Activated CD8-positive, alpha-beta memory T cell treated with anti-CD3 and anti-CD28 coated beads, Interleukin-2, amount 10 ng/mL, durations not matched to agents 7 days and 5 days (primary cell): Measurements from ENCODE around the gene ANKRD55. TPM values are rescaled to one million over a fixed set of nuclear protein-coding genes. Genes with fewer than 3 reads are reported as not detected.
"Not testable (repeated sequence)": the region's sequence is repeated elsewhere in the genome, so short reads cannot be mapped to it uniquely, and the experiment has no call there.

Experiments used
- ATAC-seq: fragments of 150-1000 bp; cut with Tn5 transposase; one replicate; pipeline ENCODE4 v1.10.0; 2021; ENCODE audit warnings: moderate library complexity
- CTCF ChIA-PET: fragments of 350-600 bp; sonication (Branson Sonifier 250); formaldehyde crosslinking; loops from one replicate; lab custom pipeline; 2021; ENCODE audit warnings: antibody characterized with exemption; lab: Charles Lee
- DNase-seq: peaks from one replicate; pipeline ENCODE4 v3.0.0-alpha.2; 2020
- H3K27ac Mint-ChIP-seq: one replicate; pipeline ENCODE4 v1.8.0; 2021; ENCODE audit warnings: mild to moderate bottlenecking, mixed read lengths
- H3K27me3 Mint-ChIP-seq: one replicate; pipeline ENCODE4 v1.8.0; 2021; ENCODE audit warnings: mixed read lengths
- H3K36me3 Mint-ChIP-seq: one replicate; pipeline ENCODE4 v1.8.0; 2021; ENCODE audit warnings: mild to moderate bottlenecking, mixed read lengths
- H3K4me1 Mint-ChIP-seq: one replicate; pipeline ENCODE4 v1.8.0; 2021; ENCODE audit warnings: mixed read lengths
- H3K4me3 Mint-ChIP-seq: one replicate; pipeline ENCODE4 v1.8.0; 2021; ENCODE audit warnings: mild to moderate bottlenecking, moderate library complexity, mixed read lengths
- H3K9me3 Mint-ChIP-seq: one replicate; pipeline ENCODE4 v1.8.0; 2022; ENCODE audit warnings: low read depth, mixed read lengths
- total RNA-seq, 2 experiments: library from RNA; stranded (reverse); gene quantifications; one replicate each; pipeline ENCODE4 v1.2.3, GENCODE V29; 2021

Gene ANKRD55
- total RNA-seq, 2 experiments from 2014 or later = 0.26 TPM; not detected in 1

DNA sequence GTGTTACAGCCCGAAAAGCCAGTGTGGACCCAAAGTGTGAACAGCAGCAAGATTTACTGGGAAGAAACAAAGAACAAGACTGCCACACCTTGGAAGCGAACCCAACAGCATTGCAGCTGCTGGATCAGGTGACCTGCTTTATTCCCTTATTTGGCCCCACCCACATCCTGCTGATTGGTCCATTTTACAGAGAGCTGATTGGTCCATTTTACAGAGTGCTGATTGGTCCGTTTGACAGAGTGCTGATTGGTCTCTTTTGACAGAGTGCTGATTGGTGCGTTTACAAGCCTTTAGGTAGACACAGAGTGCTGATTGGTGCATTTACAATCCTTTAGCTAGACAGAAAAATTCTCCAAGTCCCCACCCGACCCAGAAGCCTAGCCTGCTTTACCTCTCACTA is 16.0 kb upstream of the ANKRD55 start:
- H3K4me3 Mint-ChIP-seq, H3K9me3 Mint-ChIP-seq, H3K4me1 Mint-ChIP-seq, DNase-seq, H3K36me3 Mint-ChIP-seq, H3K27ac Mint-ChIP-seq, CTCF ChIA-PET, ATAC-seq: not testable (repeated sequence)
- H3K27me3 Mint-ChIP-seq = peaks cover 12% of the 10 kb centered on the region

DNA sequence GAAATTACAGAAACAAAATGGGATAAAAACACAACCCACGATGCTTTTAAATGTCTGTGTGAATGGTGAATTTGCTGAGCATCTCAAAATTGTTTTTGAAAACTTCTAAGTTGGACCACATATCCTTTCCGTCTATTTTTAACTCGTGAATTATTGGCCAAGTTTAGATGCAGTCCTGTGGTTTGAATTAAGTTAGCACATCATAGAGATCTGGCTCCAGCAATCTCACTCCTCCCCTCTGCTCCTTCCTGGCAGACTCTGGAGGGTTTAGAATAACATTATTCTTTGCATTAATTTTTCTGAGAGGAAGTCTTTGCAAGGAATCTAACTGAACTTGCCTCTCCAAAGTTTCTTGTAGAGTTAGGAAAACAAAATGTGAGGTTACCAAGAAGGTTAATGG is 14.5 kb upstream of the ANKRD55 start:
- no peak overlapping the region for H3K4me3 Mint-ChIP-seq
- CTCF ChIA-PET = no interaction called here
- no peaks in the 10 kb centered on the region for H3K36me3 Mint-ChIP-seq
- no peak for ATAC-seq
- no peaks in the 10 kb centered on the region for H3K4me1 Mint-ChIP-seq
- no peak overlapping the region for H3K27ac Mint-ChIP-seq
- no peaks in the 10 kb centered on the region for H3K9me3 Mint-ChIP-seq
- H3K27me3 Mint-ChIP-seq = peaks cover 9% of the 10 kb centered on the region
- no peak for DNase-seq

DNA sequence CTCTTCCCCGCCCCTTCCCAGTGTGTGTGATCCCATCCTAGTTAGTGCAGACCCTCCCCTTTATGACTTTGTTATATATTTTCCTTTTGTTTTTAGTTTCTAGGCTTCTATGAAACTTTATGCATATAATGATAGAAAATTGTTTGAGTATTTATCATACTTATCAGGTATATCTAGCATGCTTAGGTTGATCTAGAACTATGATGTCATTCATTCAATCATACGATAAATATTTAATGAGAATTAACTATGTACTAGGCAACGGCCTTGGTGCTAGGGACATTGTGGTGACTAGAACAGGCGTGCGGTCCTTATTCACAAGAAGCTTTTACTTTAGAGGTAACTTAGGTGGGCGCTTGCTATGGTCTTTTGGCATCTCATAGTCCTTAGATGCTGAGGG is 13.6 kb upstream of the ANKRD55 start:
- H3K4me3 Mint-ChIP-seq = no peak overlapping the region
- no peaks in the 10 kb centered on the region for H3K36me3 Mint-ChIP-seq
- H3K9me3 Mint-ChIP-seq = no peaks in the 10 kb centered on the region
- CTCF ChIA-PET = no interaction called here
- no peak for DNase-seq
- ATAC-seq = no peak
- no peak overlapping the region for H3K27ac Mint-ChIP-seq
- H3K4me1 Mint-ChIP-seq = no peaks in the 10 kb centered on the region
- peaks cover 9% of the 10 kb centered on the region for H3K27me3 Mint-ChIP-seq

DNA sequence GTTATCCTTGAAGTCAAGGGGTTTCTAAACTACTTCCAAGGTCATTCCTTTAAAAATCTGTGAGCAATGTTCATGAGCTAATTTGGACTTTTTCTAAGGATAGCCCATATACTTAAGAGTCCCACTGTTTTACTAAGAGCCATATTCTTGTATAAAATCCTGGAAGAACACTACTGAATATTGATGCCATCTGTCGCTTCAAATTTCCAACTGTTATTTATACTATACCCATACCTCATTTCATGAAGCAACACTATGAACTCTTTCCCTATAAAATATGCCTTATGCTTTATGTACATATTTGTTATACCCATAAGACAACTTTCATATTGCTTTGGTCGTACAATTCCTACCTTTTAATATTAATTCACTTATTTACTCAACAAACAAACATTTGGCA is 12.4 kb upstream of the ANKRD55 start:
- H3K27me3 Mint-ChIP-seq = peaks cover 14% of the 10 kb centered on the region
- no peaks in the 10 kb centered on the region for H3K4me1 Mint-ChIP-seq
- H3K4me3 Mint-ChIP-seq = no peak overlapping the region
- H3K9me3 Mint-ChIP-seq = peaks cover 5% of the 10 kb centered on the region
- no peak overlapping the region for H3K27ac Mint-ChIP-seq
- DNase-seq (no peak), ATAC-seq (no peak)
- CTCF ChIA-PET = interaction anchor here (0.7 kb wide), 1 partner anchor 1346 kb away, joined by 3 read pairs; no protein-coding TSS in a partner anchor
- H3K36me3 Mint-ChIP-seq = no peaks in the 10 kb centered on the region

DNA sequence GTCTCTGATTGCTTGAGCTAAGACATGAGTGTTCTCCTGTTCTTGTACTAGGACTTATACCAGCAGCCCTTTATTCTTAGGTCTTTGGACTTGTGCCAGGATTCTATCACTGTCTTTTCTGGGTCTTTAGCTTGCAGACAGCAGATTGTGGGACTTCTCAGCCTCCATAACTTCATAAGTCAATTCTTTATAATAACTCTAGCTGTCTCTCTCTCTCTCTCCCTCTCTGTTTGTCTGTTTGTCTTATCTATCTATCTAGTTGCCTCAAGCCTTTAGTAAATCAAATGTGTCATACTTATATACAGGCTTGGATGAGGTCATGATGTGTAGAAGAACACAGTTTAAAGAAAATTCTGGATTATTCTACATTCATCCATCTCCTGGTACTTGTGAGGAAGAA is 11.5 kb upstream of the ANKRD55 start:
- Mint-ChIP-seq H3K4me1 (no peaks in the 10 kb centered on the region), H3K9me3 (peaks cover 5% of the 10 kb centered on the region), H3K27ac (no peak overlapping the region), H3K4me3 (no peak overlapping the region), H3K27me3 (peaks cover 15% of the 10 kb centered on the region), H3K36me3 (no peaks in the 10 kb centered on the region)
- CTCF ChIA-PET = no interaction called here
- DNase-seq (no peak), ATAC-seq (no peak)

DNA sequence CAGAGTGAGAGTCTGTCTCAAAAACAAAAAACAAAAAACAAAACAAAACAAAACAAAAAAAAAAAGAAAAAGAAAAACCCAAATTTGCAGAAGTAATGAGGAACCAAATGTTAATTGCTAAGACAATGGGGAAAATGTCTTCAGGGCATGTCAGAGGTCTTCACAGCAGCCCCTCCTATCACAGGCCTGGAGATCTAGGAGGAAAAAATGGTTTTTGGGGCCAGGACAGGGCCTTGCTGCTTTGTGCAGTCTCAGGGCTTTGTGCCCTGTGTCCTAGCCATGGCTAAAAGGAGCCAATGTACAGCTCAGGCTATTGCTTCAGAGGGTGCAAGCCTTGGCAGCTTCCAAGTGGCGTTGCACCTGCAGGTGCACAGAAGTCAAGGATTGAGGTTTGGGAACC is 9.1 kb upstream of the ANKRD55 start:
- H3K36me3 Mint-ChIP-seq, ATAC-seq, H3K27ac Mint-ChIP-seq, CTCF ChIA-PET, H3K4me3 Mint-ChIP-seq, H3K9me3 Mint-ChIP-seq, H3K4me1 Mint-ChIP-seq, DNase-seq: not testable (repeated sequence)
- peaks cover 22% of the 10 kb centered on the region for H3K27me3 Mint-ChIP-seq

DNA sequence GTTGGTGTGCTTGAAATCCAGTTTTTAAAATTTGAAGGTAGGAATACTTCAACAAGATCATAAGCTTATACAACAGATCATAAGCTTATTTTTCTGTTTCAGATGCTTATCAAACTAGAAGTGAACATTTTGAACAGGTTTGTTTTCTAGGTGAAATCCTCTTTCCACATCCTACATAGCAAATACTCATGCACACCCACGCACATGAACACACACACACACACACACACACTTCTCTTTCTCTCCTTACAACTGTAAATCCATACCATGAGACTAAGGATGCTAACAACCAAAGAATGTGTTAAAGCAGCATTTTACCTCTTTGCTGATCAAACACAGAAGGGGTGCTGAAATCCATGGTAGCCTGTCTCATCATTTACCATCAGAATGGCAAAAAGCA is 592 bp downstream of the ANKRD55 start:
- CTCF ChIA-PET = no interaction called here
- Mint-ChIP-seq H3K4me1 (no peaks in the 10 kb centered on the region), H3K4me3 (no peak overlapping the region), H3K27me3 (peaks cover 44% of the 10 kb centered on the region), H3K27ac (no peak overlapping the region), H3K9me3 (no peaks in the 10 kb centered on the region), H3K36me3 (no peaks in the 10 kb centered on the region)
- ATAC-seq = no peak
- no peak for DNase-seq

DNA sequence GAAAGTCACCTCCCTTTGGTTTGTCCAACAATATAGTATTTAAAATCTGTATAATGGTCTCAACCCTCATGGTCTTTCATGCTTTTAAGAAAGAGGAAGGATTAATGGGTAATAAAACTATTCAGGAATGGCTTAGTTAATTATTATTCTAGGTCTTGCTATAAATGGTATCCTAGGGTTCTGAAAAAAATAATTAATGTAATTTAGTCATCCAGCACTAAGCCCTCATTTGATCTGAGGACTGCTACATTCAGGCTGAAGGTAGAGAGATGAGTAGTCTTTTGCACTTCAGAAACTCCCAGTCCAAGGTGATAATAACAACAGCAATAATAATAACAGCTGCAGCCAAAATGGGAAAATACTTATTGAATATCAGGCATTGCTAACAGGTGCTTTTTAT is 2.6 kb downstream of the ANKRD55 start:
- DNase-seq (no peak), ATAC-seq (no peak)
- H3K9me3 Mint-ChIP-seq = no peaks in the 10 kb centered on the region
- no peak overlapping the region for H3K4me3 Mint-ChIP-seq
- H3K4me1 Mint-ChIP-seq = no peaks in the 10 kb centered on the region
- CTCF ChIA-PET = no interaction called here
- H3K36me3 Mint-ChIP-seq = no peaks in the 10 kb centered on the region
- H3K27me3 Mint-ChIP-seq = peaks cover 38% of the 10 kb centered on the region
- H3K27ac Mint-ChIP-seq = no peak overlapping the region

DNA sequence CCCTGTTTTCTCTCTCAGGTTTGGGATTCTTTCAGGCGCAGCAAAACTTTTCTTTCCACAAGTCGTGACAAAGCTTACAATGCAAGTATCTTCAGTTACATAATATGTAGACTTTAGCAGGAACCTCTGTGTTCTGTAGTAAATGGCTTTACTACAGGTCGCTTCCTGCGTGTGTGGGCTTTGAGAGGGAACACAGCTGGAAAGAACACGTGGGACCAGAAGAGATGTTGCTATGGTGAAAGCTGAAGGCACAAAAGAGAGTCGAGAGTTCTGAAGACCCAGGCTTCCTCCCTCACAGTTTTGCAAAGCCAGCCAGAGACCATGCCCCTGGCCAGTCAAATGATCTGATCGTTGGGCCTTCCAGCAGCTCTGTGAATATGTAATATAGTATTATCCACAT is 4.0 kb downstream of the ANKRD55 start:
- CTCF ChIA-PET = no interaction called here
- Mint-ChIP-seq H3K27ac (no peak overlapping the region), H3K36me3 (no peaks in the 10 kb centered on the region), H3K4me3 (no peak overlapping the region), H3K9me3 (no peaks in the 10 kb centered on the region), H3K27me3 (peaks cover 41% of the 10 kb centered on the region), H3K4me1 (no peaks in the 10 kb centered on the region)
- ATAC-seq (no peak), DNase-seq (no peak)

DNA sequence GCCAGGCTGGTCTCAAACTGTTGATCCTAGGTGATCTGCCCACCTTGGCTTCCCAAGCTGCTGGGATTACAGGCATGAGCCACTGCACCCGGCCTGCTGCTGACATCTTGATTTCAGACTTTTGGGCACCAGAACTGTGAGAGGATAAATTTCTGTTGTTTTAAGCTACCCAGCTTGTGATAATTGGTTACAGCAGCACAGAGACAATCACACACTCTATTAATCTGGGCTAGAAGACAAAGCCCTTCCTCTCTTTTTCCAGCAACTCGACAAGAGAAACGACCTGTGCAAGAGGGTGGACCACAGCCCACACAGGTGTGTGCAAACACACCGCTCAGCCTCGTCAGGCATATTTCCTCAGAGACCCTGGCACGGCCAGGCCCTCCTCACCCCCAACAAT is 4.5 kb downstream of the ANKRD55 start:
- no peak for ATAC-seq
- H3K9me3 Mint-ChIP-seq = no peaks in the 10 kb centered on the region

DNA sequence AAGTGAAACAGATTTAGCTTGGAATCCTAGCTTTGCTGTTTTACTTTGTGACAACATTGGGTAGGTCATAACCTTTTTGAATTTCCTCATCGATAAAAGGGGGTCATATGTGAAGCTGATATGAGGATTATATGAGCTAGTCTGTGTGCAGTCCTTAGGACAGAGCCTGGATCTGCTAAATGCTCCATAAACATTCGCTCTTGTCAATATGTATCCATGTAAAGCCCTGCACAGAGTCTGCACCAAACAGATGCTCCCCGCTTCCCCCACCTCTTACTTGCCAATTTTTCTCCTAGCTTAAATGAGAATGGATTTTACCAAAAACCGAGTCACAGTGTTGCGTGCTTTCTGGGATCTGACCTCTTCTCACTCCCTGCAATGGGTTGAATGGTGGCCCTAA is 5.4 kb downstream of the ANKRD55 start:
- H3K27me3 Mint-ChIP-seq = peaks cover 32% of the 10 kb centered on the region
- ATAC-seq (no peak), DNase-seq (no peak)
- no peaks in the 10 kb centered on the region for H3K36me3 Mint-ChIP-seq
- H3K4me3 Mint-ChIP-seq = no peak overlapping the region
- no peak overlapping the region for H3K27ac Mint-ChIP-seq
- CTCF ChIA-PET = no interaction called here
- no peaks in the 10 kb centered on the region for H3K9me3 Mint-ChIP-seq
- no peaks in the 10 kb centered on the region for H3K4me1 Mint-ChIP-seq

More for the DNA sequence above, 4.5 kb downstream of the ANKRD55 start:
- Mint-ChIP-seq H3K36me3 (no peaks in the 10 kb centered on the region), H3K27me3 (peaks cover 41% of the 10 kb centered on the region), H3K4me1 (no peaks in the 10 kb centered on the region), H3K27ac (no peak overlapping the region), H3K4me3 (no peak overlapping the region)
- CTCF ChIA-PET = no interaction called here
- DNase-seq = no peak

DNA sequence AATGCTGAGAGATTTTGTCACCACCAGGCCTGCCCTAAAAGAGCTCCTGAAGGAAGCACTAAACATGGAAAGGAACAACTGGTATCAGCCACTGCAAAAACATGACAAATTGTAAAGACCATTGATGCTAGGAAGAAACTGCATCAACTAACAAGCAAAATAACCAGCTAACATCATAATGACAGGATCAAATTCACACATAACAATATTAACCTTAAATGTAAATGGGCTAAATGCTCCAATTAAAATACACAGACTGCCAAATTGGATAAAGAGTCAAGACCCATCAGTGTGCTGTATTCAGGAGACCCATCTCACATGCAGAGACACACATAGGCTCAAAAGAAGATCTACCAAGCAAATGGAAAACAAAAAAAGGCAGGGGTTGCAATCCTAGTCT is 9.8 kb downstream of the ANKRD55 start:
- peaks cover 24% of the 10 kb centered on the region for H3K27me3 Mint-ChIP-seq

DNA sequence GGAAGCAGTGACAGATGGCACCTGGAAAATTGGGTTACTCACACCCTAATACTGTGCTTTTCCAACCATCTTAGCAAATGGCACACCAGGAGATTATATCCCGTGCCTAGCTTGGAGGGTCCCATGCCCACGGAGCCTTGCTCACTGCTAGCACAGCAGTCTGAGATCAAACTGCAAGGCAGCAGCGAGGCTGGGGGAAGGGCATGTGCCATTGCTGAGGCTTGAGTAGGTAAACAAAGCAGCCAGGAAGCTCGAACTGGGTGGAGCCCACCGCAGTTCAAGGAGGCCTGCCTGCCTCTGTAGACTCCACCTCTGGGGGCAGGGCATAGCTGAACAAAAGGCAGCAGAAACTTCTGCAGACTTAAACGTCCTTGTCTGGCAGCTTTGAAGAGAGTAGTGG is 11.5 kb downstream of the ANKRD55 start:
- peaks cover 27% of the 10 kb centered on the region for H3K27me3 Mint-ChIP-seq
- H3K27ac Mint-ChIP-seq, H3K9me3 Mint-ChIP-seq, ATAC-seq, DNase-seq, H3K4me1 Mint-ChIP-seq, H3K4me3 Mint-ChIP-seq, CTCF ChIA-PET, H3K36me3 Mint-ChIP-seq: not testable (repeated sequence)

More for the DNA sequence above, 9.8 kb downstream of the ANKRD55 start:
- ATAC-seq, H3K4me3 Mint-ChIP-seq, H3K36me3 Mint-ChIP-seq, H3K4me1 Mint-ChIP-seq, DNase-seq, H3K27ac Mint-ChIP-seq, H3K9me3 Mint-ChIP-seq, CTCF ChIA-PET: not testable (repeated sequence)

DNA sequence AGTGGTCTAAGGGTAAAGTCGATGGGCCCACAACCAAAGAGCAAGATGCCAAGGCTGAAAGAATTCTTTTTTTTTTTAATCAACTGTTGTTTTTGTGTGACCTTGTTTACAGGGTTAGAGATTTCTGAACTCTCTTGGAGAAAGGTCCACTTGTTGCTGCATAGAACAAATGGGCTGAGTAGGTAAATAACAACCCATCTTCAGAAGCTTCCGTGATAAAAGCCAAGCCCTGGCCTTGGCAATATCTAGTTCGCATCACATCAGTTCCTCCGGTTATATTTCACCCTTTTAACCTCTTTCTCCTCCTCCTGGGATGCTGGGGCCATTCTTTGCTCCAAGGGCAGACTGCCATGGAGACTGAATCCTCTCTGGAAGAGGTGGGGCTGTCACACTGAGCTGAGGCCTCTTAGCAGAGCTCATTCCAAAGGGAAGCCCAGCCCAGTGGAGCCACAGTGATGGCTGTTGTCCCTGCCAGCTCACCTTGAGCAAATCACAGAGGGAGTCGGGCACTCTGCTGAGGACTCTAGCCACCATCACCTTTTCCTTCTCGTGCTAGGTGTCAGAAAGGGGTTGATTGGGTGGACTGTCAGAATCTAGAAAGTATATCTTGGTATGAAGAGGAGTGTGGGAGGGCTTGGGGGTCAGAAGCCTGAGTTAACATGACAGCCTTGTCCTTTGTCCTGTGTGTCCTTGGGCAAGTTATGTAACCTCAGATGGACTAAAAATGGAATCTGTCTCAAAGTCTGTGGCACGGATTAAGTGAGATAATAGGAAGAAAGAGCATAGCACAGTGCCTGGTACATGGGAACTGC is 17.9 kb downstream of the ANKRD55 start:
- DNase-seq (no peak), ATAC-seq (no peak)
- CTCF ChIA-PET = no interaction called here
- Mint-ChIP-seq H3K4me1 (no peaks in the 10 kb centered on the region), H3K9me3 (peaks cover 8% of the 10 kb centered on the region), H3K27ac (no peak overlapping the region), H3K27me3 (peaks cover 11% of the 10 kb centered on the region), H3K4me3 (no peak overlapping the region), H3K36me3 (peaks cover 3% of the 10 kb centered on the region)
